Stimulated activated CD4-positive, alpha-beta T cell treated with anti-CD3 and anti-CD28 coated beads, Interleukin-12 subunit alpha, Interleukin-12 subunit beta, amount 100 ng/mL, for 4 hours (primary cell): ENCODE data around the gene NCAPG2.

Experiments used
- DNase-seq: peaks from one replicate; pipeline ENCODE4 v3.0.0-alpha.2; 2020

Gene NCAPG2, protein sequence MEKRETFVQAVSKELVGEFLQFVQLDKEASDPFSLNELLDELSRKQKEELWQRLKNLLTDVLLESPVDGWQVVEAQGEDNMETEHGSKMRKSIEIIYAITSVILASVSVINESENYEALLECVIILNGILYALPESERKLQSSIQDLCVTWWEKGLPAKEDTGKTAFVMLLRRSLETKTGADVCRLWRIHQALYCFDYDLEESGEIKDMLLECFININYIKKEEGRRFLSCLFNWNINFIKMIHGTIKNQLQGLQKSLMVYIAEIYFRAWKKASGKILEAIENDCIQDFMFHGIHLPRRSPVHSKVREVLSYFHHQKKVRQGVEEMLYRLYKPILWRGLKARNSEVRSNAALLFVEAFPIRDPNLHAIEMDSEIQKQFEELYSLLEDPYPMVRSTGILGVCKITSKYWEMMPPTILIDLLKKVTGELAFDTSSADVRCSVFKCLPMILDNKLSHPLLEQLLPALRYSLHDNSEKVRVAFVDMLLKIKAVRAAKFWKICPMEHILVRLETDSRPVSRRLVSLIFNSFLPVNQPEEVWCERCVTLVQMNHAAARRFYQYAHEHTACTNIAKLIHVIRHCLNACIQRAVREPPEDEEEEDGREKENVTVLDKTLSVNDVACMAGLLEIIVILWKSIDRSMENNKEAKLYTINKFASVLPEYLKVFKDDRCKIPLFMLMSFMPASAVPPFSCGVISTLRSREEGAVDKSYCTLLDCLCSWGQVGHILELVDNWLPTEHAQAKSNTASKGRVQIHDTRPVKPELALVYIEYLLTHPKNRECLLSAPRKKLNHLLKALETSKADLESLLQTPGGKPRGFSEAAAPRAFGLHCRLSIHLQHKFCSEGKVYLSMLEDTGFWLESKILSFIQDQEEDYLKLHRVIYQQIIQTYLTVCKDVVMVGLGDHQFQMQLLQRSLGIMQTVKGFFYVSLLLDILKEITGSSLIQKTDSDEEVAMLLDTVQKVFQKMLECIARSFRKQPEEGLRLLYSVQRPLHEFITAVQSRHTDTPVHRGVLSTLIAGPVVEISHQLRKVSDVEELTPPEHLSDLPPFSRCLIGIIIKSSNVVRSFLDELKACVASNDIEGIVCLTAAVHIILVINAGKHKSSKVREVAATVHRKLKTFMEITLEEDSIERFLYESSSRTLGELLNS

DNA sequence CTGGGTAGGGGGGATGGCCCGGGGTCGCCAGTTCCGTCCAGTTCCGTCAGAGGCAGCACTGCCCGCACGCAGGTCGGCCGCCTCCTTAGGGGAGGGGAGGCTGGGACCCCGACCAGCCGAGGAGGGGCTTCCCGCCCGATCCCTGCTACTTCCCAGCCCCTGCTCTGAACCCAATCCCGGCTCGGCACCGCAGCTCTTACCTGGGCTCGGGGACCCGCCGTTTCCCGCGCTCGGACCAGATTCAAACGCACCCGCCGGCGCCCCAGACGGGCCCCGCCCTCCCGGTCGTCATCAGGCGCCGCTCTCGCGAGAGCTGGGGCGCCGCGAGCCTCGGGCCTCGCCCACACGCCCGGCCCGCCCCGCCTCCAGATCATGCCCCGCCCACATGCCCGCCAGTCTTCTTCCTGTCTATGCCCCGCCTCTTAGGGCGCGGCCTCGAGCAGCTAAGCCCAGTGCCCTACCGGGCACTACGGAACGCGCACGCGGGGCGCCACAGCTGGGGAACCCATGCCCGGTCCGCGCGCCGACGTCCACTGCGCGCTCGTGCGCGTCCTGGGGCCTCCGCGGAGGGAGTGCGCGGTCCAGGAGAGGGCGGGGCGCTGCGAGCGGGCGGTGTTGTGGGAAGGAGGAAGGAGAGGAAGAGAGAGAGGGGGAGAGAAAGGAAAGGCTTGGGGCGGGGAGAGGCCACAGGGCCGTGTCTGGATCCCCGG lies at the start of gene NCAPG2:
NCAPG2 (minus strand) TSS at position 281 of the 710 bp plus-strand sequence. CDS start 2,905 bp downstream, outside the sequence.
- DNase-seq = peak; percentile 98

DNA sequence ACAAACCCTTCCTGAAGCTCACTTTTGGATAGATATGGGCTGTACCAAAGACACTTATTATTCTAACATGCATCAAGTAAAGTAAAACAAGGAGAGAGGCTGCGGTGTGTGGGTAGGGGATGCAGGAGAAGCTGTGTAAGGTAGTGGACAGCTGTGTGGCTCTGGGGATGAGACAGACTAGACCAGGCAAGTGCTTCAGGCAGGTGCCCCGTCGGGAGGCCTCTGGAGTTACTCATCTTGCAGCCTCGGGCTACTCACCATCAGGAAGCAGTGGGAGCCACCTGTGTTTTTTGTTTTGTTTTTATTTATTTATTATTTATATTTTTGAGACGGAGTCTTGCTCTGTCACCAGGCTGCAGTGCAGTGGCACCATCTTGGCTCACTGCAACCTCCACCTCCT lies 49.3 kb upstream of the NCAPG2 start:
- no peak for DNase-seq

DNA sequence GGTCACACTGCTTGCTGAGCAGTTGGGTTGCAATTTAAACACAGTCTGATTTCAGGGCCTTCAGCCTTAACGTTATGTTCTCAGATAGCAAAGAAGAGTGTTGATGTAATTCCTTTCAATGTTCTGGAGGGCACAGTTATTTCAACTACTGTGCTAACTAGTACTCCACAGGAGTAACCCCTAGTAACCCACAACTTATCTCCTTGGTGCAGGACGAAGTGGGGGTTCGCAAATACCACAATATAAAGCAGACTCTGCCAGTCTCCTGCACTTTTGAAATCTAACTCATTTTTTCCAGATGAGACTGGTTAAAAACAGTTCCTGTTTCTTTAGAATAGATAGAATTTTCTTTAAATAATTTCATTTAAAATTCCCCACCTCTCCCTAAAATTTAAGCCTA lies 47.1 kb upstream of the NCAPG2 start:
- no peak for DNase-seq

DNA sequence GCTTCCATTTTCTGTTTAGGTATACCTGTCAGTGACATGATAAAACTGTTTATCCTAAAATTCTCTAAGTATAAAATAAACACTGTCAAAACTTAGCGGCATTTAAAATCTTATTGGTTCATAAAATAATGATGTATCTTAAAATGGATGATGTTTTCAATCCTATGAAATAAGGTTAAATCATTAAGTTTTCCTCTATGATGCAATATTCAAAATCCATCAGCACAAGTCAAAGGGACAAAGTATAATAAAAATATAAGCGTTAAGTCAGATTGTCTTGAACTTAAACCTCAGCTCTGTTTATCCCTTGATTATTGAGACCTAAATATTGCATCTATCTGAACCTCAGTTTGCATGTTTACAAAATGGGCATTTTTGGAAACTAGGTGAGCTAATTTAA lies 46.6 kb upstream of the NCAPG2 start:
- no peak for DNase-seq

DNA sequence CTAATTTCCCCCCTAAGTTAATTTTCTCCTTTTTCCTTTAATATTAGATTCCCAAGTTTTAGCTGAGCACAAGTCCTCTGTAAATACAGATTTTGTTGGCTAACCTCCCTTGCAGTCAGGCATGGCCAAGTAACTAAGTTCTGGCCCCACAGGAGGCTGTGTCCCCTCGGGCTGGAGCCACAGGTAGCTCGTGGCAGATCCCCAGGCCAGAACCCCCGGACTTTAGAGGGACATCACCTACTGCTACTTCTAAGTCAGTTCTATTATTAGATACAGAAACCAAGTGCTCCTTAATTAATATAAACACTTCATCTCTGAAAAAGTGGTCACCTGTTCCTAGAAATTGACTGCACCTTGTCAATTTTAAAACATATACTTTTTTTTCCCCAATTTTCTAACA lies 46.1 kb upstream of the NCAPG2 start:
- no peak for DNase-seq

DNA sequence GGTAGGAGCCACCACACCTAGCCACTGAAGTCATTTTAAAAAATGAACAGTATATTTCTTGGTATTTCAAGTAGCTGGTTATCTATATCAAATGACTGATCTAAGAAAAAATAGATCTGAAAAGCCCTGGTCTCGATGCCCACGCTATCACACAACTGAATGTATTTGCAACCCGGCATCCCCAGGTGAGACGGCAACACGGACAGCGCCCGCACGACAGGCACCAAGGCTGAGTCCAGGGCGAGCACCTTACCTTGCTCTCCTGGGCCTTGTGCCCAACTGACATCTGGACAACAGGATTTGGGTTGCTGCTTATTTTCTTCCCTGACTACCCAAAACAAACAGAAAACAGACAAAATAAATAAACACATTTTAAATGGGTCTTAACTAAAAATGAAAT lies 44.8 kb upstream of the NCAPG2 start:
- no peak for DNase-seq

DNA sequence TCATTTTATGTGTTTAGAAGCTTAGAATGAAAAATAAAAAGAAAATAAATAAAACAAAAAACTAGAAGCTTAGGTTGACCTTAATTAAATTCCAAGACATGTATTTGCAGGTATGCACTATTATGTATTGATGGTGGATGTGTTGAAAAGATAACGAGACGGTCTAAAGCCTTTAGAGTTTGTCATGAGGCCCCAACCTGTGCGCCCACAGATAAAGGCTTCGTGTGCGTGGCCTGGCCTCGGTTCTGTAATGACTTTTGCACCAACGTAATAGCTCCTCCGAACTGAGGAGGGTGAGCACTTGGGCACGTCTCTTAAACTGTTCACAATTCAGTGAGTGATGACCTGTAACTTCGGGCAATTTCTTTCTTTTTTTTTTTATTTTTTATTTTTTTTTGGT lies 43.7 kb upstream of the NCAPG2 start:
- DNase-seq = no peak

DNA sequence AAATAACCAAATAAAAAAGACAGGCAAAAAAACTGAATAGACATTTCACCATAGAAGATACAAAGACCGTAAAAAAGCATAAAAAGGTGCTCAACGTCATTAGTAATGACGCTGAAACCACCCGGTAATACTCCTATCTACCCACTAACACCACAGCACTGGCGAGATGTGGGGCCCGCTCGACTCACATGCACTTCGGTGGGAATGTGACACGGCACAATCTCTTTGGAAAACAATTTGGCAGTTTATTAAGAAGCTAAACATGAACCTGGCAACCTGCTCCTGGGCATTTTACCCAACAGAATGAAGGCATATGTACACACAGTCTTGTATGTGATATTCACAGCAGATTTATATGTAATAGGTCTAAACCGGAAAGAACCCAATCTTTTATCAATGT lies 42.8 kb upstream of the NCAPG2 start:
- no peak for DNase-seq

DNA sequence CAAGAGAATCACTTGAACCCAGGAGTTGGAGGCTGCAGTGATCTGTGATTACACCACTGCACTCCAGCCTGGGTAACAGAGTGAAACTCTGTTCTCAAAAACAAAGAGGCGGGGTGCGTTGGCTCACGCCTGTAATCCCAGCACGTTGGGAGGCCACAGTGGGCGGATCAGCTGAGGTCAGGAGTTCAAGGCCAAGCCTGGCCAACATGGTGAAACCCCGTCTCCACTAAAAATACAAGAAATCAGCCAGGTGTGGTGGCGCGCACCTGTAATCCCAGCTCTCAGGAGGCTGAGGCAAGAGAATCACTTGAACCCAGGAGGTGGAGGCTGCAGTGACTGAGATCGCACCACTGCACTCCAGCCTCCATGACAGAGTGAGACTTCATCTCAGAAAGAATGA lies 42.4 kb upstream of the NCAPG2 start:
- no peak for DNase-seq

DNA sequence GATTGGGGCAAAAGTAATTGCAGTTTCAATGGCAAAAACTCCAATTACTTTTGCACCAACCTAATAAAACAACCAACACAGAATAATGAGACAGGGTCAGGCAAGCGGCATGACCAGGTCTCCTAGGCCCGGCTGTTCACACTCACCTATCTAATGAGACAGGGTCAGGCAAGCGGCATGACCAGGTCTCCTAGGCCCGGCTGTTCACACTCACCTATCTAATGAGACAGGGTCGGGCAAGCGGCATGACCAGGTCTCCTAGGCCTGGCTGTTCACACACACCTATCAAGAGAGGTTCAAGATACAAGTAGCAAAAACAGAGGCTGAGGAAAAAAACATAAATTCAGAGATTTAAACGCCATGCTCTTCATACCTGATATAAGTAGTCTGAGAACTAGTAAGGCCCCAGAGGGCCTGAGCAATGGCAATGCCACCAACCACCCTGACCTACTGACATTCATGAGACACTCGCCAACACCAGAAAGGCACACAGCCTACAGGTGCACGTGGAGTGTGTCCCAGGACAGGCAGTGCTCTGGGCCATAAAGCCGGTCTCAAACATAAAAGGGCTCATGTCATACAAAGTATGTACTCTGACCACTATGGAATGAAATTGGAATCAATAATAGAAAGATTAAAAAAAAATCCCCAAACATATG lies 40.6 kb upstream of the NCAPG2 start:
- no peak for DNase-seq

DNA sequence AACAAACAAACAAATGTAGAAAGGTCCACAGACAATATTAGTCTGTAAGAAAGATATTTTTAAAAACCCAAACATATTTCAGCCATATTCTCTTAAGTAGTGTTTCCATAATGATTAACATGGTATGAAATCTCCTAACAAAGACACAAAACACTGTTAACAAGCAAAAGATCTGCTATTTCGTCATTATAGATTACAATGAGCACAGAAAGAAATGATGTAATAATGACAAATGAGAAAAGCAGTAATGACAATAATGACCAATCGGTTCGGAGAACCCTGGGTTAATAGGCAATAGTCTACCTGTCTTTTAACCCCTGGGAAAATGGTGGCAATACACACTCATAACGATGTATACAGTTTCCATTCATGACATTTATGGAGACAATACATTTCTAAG lies 39.5 kb upstream of the NCAPG2 start:
- DNase-seq = no peak

DNA sequence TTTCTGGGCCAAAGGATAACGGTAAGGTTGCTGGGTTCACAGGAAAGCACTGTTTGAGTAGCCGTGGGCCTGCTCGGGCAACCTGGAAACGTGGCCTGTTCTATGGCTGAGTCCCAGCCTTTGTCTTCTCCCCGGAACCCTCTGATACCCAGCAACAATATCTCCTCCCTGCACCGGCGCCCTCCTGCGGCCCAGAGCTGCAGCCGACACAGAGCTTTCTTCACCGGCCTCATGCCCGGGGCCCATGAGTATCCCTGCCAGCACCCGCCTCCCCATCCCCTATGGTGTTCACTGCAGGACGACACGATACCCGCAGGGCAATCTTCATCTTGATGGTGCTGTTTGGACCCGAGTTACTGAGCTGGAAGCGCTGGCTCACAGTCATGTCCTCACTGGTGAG lies 38.6 kb upstream of the NCAPG2 start:
- DNase-seq = no peak

DNA sequence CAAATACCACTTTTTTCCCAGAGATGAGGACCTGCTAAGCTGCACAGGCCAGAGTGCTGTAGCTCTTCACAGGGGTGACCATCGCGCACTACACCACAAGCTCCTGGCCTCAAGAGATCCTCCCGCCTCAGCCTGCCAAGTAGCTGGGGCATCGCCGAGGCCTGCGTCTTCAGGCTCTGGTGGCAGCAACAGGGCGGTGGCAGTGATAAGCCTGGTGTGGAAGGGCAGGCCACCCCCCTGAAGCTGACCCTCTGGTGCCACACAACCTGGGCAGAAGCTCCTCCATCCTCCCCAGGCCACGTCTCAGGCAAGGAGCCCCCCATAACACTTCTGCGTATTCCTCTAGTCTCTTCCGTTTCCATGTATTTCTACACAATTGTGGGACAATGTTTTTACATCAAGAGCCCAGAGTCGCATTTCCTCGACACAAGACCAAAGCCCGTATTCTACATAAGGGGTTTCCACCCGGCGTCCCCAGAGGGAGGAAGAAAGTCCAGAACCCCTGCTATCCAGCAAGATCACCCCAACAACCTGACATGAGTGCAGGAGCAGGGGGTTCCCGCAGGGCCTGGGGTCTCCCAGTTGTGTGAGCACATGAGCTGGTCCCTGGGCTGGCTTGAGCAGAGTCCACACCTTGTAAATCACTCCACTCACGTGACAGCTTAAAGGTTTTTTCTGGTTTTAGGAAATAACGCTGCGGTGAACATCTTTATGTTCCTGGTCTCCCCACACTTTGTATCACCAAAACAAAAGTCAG lies 37.6 kb upstream of the NCAPG2 start:
- no peak for DNase-seq

DNA sequence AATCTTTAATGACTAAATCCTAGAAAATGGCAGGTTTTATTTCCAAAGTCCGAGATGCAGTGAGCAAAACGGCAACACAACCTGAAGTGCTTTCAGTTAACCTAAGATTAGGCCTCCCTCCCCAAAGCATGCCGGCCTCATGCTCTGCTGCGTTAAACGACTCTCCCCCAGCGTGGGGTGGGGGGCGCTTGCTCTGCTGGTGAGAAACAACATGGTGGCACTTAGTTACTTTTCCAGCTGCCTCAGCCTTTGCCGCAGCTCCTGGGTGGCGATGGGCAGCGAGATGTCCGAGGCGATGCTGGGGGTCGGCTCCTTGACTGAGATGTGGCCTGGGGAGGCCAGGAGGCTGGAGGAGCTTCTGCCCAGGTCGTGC lies 36.7 kb upstream of the NCAPG2 start:
- DNase-seq = no peak

DNA sequence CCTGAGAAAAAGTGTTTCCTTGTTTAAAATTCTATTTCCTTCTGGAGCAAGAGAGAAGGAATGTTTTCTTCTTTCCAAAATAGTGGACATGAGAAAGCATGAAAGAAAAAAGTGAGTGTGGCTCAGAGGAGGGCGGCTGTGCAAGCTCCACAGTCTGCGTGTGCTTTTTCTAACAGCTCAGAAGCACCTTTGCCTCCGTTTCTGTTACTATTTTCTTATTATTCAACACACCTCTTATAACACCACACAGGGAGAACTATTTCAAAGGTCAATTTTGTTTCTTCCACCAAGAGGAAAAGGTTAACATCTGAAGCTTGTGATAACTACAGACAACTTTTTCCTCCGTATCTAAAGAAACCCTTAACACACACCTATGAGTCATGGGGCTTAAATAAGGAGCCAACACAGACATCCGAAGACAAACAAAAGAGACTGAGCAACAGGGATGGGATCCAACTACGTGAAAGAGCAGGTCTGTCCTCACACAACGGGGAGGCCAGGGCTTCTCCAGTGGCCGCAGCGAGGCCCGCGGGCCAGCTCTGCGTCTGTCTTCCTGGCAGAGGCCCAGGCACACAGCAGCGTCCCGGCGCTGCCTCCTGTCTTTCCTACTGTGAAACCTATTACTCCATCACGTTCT lies 36.2 kb upstream of the NCAPG2 start:
- no peak for DNase-seq

DNA sequence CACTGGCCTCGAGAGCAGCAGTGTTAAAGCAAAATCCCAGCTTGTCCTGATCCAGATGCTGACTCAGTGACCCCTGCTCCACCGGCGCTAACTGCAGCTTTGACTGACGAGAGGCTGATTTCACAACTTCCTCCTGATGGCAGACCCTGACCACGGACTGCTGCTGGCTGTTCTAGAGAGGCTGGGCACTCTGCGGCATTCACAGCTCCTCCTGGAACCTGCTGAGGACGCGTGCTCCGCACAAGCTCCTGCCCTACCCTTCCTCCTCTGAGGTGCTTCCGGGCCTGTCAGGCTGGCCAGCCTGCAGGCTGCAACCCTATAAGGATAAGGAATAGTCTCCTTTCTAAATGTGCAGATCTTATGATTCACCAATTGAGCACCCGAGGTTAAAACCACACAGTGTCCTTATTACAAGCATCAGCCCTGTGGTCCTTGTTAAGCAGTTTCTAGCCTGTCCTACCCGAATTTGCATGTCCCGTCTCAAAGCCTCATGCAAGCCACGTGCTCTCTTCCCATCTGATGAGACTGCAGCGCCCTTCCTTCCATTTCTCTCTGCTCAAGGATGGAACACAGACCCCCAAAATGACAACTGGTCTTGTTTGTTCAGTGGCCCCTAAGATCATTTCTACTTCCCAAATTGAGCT lies 35.5 kb upstream of the NCAPG2 start:
- no peak for DNase-seq

DNA sequence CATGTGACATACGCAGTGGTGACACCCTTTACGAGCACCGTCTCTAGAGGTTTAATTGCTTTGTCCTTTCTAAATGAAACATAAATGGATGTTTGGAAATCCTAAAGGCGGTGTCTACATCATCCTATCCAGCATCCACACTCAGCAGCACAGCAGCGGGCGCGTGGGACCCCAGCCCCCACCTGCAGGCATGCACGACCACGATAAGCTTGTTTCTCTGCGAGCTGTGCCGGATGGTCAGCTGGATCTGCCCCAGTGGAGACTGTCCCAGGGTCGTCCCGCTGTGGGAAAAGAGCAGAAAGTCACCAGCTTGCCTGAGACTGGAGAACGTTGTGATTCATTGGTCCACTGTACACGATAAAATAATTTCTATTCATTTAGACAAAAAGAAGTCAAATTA lies 34.2 kb upstream of the NCAPG2 start:
- no peak for DNase-seq

DNA sequence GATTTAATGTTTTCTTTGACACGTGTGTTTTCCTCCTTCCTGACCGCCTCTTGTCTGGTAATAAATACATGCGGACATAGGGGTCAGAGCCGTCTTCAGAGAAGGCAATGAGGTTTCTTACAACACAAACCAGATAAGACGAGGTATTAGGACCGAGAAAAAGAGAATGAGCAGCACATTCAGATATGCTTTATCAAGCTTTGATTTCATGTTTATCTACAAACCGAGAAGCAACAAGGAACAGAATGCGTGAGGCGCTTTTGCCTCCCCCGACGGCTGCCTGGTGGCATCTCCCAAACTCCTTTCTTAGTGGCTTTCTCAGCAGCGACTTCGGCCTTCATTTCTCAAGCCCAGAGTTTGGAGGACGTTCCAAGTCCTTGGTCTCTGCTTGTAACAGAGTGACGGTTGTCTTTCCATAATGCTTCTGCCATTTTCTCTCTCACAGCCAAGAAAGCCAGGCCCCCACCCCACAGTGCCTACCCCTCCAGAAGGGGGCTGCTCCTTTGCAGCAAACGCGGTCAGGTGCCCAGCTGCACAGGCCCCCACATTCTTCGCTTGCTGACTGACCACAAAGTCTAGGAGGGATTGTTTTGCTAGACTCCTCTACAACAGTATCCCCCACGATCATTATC lies 32.6 kb upstream of the NCAPG2 start:
- no peak for DNase-seq

DNA sequence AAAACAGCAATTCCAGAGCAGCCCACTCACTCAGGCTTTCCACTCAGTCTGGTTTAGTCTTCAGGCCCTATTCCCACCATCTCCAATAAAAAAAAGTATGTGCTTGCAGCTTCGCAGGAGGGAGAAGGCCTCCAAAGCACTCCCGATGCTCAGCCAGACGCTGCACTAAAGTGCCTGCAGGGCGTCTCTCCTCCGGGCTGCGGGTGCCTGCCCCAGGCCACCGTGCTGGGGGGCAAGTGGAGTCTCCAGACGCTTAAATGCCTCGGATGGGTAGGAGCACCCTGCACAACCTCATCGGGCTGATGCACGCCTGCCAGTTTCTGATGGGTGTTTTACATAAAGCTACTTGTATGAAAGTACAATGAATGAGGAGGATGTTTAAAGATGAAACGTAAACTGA lies 31.3 kb upstream of the NCAPG2 start:
- no peak for DNase-seq

DNA sequence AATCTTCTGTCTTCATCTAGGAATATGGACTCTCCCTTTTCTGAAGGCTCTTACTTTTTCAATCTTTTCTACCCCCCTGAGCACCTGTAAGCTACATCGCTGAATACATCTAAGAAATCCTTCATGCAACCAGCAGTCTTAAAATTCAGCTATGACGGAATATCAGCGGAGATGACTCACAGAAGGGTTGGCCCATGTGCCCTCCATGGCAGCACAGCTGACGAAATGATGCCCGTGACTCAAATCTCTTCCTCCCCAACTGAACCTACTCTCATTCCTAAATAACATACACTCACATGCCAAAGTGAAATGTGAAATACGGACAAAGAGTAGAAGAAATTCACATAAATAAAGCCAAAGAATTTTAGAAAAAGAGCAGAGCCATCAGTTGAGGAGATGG lies 30.3 kb upstream of the NCAPG2 start:
- DNase-seq = no peak
